ENCODE measurements around the gene MINK1.

Gene MINK1

DNA sequence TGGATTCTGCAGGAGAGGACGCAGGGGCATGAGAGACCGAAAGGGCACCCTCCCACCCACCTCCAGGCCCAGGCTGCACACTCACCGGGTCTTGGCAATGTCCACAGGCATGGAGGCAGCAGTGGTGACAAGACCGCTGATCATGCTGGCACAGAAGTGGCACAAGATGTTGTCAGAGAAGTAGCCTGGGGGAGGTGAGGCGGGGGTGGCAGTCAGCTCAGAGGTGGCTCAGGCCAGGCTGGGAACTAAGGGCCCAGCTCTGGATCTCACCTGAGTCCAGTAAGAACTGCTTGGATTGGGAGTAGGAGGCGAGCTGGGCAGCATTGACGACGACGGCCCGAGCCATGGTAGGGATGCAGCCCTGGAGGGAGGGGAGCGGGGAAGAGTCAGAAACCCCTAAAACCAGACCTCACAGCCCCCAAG is 104.9 kb downstream of the MINK1 start:
- H3K27ac Mint-ChIP-seq: peak overlapping the region; percentile 89
- peaks cover 5% of the 10 kb centered on the region for H3K27me3 Mint-ChIP-seq (ENCODE audit: low read depth, poor library complexity)
- no peaks in the 10 kb centered on the region for H3K9me3 Mint-ChIP-seq
- DNase-seq: no peak
- TF ChIP-seq CTCF (IDR thresholded peaks at IDR 0.05): no peak
- peaks cover 47% of the 10 kb centered on the region for H3K4me1 Mint-ChIP-seq
- H3K36me3 Mint-ChIP-seq (ENCODE audit: low read depth): peaks cover 28% of the 10 kb centered on the region
- peak overlapping the region; percentile 92 for H3K4me3 Mint-ChIP-seq

DNA sequence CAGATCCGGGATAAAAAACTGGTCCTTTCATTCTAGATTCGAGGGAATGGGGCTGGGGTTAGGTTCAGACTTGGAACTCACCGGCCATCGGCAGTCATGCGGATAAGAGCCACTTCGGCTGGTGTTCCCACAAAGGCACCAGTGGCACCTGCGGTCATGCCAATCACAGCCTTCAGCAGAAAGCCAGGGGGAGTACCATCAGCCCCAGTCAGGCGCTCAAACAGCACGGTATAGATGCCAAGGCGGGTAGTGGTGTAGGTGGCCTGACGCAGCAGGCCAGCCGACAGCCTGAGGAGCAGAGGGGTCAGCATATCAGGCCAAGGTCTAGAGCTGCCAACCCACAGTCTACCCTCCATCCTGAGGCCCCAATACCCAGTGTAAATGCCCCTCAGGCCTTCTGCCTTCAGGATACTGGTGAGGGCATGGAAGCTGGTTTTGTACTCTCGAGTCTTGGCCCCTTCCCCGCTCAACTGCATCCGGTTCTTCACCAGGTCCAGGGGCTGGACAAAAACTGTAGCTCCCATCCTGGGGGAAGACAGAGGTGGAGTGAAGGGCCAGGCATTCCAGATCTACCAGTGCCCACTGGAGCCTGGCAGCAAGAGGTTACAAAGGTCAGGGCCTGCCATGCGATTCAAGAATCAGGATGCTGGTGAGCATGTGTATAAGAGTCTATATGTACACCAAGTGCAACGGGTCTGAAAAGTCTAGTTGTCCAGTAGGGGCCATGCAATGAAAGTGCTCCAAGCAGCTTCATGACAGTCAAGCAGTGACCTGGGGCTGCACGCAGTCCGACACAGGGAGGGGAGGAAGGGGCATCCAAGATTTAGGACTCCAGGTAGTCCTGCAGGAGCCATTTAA is 105.8 kb downstream of the MINK1 start:
- Mint-ChIP-seq H3K27me3 (ENCODE audit: low read depth, poor library complexity) (peaks cover 5% of the 10 kb centered on the region), H3K9me3 (no peaks in the 10 kb centered on the region), H3K4me1 (peaks cover 40% of the 10 kb centered on the region), H3K36me3 (ENCODE audit: low read depth) (peaks cover 31% of the 10 kb centered on the region), H3K27ac (peak overlapping the region; percentile 94), H3K4me3 (peak overlapping the region; percentile 92)
- TF ChIP-seq CTCF (IDR thresholded peaks at IDR 0.05): no peak
- DNase-seq: no peak

GRCh38 chr17:4939546-4939795 is 106.3 kb downstream of the MINK1 start:
- H3K9me3 Mint-ChIP-seq: no peaks in the 10 kb centered on the region
- peak overlapping the region; percentile 94 for H3K27ac Mint-ChIP-seq
- peak overlapping the region; percentile 92 for H3K4me3 Mint-ChIP-seq
- peak; percentile 54 for DNase-seq
- TF ChIP-seq CTCF (IDR thresholded peaks at IDR 0.05): no peak
- H3K27me3 Mint-ChIP-seq (ENCODE audit: low read depth, poor library complexity): peaks cover 5% of the 10 kb centered on the region
- H3K4me1 Mint-ChIP-seq: peaks cover 34% of the 10 kb centered on the region
- H3K36me3 Mint-ChIP-seq (ENCODE audit: low read depth): peaks cover 31% of the 10 kb centered on the region

- no peak for TF ChIP-seq CTCF (IDR thresholded peaks at IDR 0.05)
- Mint-ChIP-seq H3K27ac (peak within 1 kb of the TSS; percentile 99), H3K27me3 (ENCODE audit: low read depth, poor library complexity) (peaks cover 5% of the 10 kb centered on the region), H3K36me3 (ENCODE audit: low read depth) (peaks cover 31% of the 10 kb centered on the region), H3K4me1 (peaks cover 31% of the 10 kb centered on the region), H3K4me3 (peak within 1 kb of the TSS; percentile 92), H3K9me3 (no peaks in the 10 kb centered on the region)
- DNase-seq: peak; percentile 91
Measured at GRCh38 chr17:4939796-4940554, 106.8 kb downstream of the MINK1 start, which contains the start of the genes RNF167 and SLC25A11. RNF167 (plus strand) TSS chr17:4940268; CDS start chr17:4940910, 642 bp downstream. SLC25A11 (minus strand) TSS chr17:4940046; CDS start chr17:4939910, 136 bp downstream.

DNA sequence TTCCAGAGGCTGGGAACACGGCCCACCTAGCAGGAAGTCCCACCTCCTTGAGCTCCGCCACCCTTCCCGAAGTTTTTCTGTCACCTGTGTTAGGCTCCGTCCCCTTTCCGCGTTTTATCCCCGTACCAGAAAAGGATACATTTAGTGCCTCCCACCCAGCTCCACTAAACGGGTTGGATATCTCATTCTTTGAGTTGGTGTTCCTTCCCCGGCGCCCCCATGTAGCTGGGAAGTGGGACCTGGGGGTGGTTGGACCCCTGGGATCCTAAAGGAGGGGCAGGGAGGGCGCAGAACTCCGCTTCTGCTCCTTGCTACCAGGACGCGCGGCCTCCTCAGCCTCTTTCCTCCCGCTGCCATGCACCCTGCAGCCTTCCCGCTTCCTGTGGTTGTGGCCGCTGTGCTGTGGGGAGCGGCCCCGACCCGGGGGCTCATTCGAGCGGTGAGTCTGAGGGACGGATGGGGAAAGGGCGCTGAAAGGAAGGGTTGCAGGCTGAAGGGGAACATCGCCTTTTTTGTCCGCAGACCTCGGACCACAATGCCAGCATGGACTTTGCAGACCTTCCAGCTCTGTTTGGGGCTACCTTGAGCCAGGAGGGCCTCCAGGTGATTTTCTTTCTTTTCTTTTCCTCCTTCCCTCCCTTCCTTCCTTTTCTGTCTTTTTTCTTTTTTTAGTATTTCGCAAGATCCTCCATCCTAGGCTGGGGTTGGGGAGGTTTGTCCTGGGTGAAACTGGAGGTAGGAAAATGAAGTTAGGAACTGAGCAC is 107.6 kb downstream of the MINK1 start:
- peak; percentile 39 for DNase-seq
- peaks cover 38% of the 10 kb centered on the region for H3K4me1 Mint-ChIP-seq
- TF ChIP-seq CTCF (IDR thresholded peaks at IDR 0.05): no peak
- H3K27ac Mint-ChIP-seq: peak overlapping the region; percentile 99
- peak overlapping the region; percentile 92 for H3K4me3 Mint-ChIP-seq
- H3K36me3 Mint-ChIP-seq (ENCODE audit: low read depth): peaks cover 36% of the 10 kb centered on the region
- H3K9me3 Mint-ChIP-seq: no peaks in the 10 kb centered on the region
- H3K27me3 Mint-ChIP-seq (ENCODE audit: low read depth, poor library complexity): peaks cover 5% of the 10 kb centered on the region
